ENCODE measurements around the gene CELF6.

Gene CELF6

DNA sequence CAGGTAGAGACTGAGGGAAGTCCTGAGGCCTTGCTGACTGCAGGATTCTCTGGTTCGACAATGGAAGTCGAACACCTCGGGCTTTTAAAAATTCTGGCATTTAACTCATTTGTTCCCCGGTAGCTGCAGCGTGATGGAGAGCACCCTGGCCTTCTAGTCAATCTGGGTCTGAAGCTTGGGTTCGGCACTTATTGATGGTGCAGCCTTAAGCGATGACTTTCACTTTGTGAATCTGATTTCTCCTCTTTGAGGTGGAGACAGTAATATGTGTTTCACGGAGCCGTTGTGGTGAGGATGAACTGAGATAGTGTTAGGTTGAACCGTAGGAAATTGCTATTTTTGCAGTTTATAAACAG lies 47.0 kb downstream of the CELF6 start:
- DNase-seq (ENCODE audit: insufficient read length, low spot score) (no peak), FAIRE-seq (no peak)

GRCh38 chr15:72272213-72272996 lies 47.6 kb downstream of the CELF6 start, which contains the start of gene PARP6:
TSS of gene PARP6 (minus strand) at chr15:72272554. CDS start at chr15:72267477, 5,077 bp downstream.
- FAIRE-seq (peak; percentile 89), DNase-seq (ENCODE audit: insufficient read length, low spot score) (peak; percentile 96)

DNA sequence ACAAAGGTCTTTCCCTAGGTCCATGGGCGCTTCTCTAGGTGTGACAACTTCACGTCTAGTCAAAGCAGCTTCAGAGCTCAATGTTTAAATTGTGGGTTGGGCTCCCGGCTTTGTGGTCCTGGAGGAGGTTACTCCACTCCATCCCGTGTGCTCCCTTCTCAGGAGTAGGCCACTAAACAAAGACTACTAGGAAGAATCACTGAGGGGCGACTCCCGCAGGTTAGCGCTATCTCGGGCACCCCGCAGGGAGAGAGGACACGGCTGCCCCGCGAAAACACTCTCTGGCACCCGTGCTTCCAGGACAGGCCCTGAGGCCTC lies 48.1 kb downstream of the CELF6 start:
- DNase-seq (ENCODE audit: insufficient read length, low spot score) (no peak), FAIRE-seq (no peak)

- no peak for DNase-seq (ENCODE audit: insufficient read length, low spot score)
- no peak for FAIRE-seq
Measured at GRCh38 chr15:72271221-72271620, 48.7 kb downstream of the CELF6 start.

DNA sequence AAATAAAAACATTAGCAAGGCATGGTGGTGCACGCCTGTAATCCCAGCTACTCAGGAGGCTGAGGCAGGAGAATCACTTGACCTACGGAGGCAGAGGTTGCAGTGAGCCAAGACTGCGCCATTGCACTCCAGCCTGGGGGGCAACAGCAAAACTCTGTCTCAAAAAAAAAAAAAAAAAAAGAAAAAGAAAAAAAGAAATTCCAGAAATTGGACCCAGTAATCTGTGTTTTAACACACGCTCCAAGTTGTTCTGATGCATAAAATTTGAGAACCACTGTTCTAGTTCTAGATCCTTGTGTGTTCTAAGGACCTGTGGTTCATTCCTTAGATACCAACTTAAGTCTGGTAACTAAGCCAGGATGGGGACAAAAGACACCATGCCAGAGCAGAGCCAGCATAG lies 50.2 kb downstream of the CELF6 start:
- FAIRE-seq: no peak
- DNase-seq (ENCODE audit: insufficient read length, low spot score): no peak

GRCh38 chr15:72265031-72265430 lies 54.9 kb downstream of the CELF6 start:
- FAIRE-seq (no peak), DNase-seq (ENCODE audit: insufficient read length, low spot score) (no peak)

- DNase-seq (ENCODE audit: insufficient read length, low spot score) (no peak), FAIRE-seq (no peak)
Measured at GRCh38 chr15:72252663-72253299, 67.2 kb downstream of the CELF6 start.

DNA sequence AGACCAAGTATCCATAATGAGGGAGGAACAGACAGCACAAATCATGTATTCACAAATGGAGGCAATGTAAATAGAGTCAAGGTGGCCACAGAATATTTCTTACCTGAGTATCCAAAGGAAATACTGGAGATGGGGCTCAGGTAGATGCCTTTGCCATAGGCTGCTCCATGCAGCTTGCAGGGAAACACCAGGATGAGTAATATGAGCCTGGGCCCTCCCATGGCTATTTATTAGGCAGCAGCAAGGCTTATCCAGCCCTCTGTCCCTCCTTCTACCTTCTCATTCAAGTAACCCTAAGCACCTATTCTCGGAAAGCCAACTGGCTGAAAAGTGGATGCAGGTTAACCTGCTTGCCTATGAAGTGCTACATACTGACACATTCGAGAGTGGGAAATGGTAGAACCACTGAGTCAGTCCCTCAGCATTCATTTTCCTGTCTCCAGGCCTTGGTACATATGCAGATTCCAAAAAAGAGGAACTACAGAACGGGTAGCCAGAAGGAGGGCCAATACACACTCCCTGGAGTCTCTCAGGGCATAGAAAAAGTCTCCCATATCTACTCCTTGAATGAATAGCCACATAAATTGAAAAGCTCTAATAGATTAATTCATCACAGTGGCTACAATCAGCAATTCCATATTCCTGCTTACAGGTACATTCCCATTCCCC lies 70.7 kb downstream of the CELF6 start:
- FAIRE-seq: no peak
- DNase-seq (ENCODE audit: insufficient read length, low spot score): no peak

DNA sequence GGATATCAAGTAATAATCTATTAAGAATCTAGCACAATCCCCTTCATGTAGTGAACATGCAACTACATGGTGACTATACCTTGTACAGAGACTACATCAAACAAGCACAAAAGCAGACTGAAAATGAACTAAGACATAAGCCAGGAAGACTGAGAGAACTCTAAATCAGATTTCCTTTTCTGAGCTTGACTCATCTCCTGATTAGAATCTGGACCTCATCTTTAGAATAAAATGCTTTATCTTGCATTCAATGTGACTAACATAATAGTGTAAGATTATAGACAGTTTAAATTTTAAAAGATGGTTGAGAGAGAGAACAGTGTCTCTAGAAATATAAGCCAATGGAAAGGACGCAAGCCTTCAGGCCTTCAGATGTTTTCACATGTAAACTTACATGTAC lies 71.4 kb downstream of the CELF6 start:
- DNase-seq (ENCODE audit: insufficient read length, low spot score) (no peak), FAIRE-seq (no peak)

DNA sequence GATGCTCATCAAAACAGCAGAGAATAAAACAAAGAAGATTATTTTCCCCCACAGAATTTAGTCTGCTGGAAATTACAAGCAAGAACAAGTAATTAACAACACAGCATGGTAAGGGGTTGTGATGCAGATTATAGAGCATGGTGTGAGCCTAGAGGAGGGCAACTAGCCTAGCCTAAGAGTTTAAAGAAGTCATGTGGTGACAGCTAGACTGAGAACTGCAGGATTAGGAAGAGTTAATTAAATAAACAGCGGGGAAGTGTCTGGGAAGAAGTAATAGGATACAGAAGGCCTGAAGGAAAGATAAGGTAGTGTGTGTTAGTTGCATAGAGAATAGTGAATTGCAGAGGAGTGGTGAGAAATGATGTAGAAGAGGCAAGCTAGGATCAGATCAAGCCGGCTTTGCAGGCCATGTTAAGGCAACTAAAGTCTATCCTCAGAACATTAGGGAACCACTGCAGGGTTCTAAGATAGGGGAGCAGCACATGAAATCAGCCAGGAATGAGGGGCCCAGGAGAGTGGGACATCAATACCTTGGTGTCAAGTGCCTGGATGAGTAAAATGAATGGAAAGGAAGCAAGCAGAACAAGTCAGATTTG lies 77.1 kb downstream of the CELF6 start:
- FAIRE-seq (no peak), DNase-seq (ENCODE audit: insufficient read length, low spot score) (no peak)

DNA sequence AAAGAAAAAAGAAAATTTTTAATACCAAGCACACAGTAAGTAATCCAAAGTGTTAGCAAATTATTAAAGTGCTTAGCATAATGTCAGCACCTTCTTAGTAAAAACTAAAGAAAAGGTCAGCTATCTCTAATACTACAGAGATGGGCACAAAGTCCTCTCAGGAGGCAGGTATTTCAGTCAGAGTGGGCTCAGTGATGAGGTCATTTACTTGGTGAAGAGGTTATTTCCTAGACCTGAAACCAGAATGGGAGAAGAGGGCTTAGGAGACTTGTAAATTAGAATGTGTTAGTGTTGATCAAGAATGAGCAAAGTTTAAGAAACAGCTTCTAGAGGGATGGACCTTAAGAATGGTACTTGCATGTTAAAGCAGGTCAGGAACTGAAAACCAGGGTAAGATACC lies 80.3 kb downstream of the CELF6 start:
- no peak for DNase-seq (ENCODE audit: insufficient read length, low spot score)
- FAIRE-seq: no peak

- DNase-seq (ENCODE audit: insufficient read length, low spot score) (no peak), FAIRE-seq (no peak)
Measured at GRCh38 chr15:72238586-72238985, 81.4 kb downstream of the CELF6 start.

- FAIRE-seq: no peak
Measured at GRCh38 chr15:72237853-72238224, 82.1 kb downstream of the CELF6 start.

GRCh38 chr15:72237029-72237852 lies 82.7 kb downstream of the CELF6 start:
- FAIRE-seq (peak; percentile 87), DNase-seq (ENCODE audit: insufficient read length, low spot score) (no peak)

More at GRCh38 chr15:72237853-72238224, 82.1 kb downstream of the CELF6 start:
- no peak for DNase-seq (ENCODE audit: insufficient read length, low spot score)

DNA sequence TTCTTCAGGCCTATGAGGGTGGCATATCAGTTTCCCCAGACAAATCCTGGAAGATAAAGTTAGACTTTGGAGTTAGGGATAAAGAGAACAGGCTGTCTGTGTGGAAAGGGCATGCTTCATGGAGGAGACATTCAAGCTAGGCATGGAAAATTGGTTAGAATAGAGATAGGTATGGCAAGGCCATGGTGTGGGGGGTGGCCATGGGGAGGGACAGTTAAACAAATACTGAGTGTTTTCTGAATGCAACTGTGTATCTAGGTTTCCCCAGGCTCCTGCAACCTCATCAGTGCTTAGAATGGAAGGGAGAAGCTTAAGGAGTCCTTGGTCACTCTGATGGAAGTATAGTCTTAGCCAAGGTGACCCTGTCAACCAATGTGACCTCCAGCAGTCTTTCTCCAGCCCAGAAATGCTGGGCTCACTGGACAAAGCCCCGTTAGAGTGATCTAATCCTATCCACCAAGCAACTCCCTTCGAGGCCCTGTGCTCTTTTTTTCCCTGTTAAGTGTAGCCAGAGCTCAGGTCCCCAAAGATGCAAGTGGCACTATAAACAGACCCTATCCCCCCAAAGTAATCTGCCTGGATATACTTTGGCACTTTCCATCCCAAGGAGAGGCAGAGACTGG lies 83.5 kb downstream of the CELF6 start:
- FAIRE-seq (no peak), DNase-seq (ENCODE audit: insufficient read length, low spot score) (no peak)

- FAIRE-seq (no peak), DNase-seq (ENCODE audit: insufficient read length, low spot score) (no peak)
Measured at GRCh38 chr15:72235298-72235697, 84.7 kb downstream of the CELF6 start.

Data from GM19239 (cell line).